GM21786 (cell line): ENCODE data around the gene MAGEB5.
"Not testable (repeated sequence)": the region's sequence is repeated elsewhere in the genome, so short reads cannot be mapped to it uniquely, and the experiment has no call there.

ENCODE experiments used
- ATAC-seq: cut with Tn5 transposase; IDR thresholded peaks from one replicate; pipeline ENCODE4 v1.9.1; 2021; ENCODE audit not compliant: unreplicated experiment

MAGEB5 gene, protein sequence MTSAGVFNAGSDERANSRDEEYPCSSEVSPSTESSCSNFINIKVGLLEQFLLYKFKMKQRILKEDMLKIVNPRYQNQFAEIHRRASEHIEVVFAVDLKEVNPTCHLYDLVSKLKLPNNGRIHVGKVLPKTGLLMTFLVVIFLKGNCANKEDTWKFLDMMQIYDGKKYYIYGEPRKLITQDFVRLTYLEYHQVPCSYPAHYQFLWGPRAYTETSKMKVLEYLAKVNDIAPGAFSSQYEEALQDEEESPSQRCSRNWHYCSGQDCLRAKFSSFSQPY

DNA sequence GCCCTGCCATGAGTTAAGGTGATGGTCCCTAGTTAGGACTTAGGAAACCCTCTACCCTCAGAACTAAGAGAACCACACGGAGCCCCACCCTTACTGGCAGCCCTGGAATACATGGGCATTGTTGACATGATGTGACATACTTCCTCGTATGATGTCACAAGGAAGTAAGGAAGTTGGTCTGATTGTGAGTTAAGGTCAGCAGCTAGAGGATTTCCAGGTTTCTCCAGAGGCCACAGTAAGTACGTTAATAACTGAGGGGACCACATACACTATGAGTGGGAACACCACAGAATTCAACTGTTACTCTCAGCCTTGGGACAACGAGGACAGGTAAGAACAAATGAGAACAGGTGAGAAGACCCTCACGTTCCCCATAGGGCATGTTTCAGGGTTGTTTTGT lies at the start of gene MAGEB5:
MAGEB5 (plus strand) TSS at position 301 of the 400 bp plus-strand sequence. CDS start 1,133 bp downstream, outside the sequence.
- ATAC-seq = no peak

DNA sequence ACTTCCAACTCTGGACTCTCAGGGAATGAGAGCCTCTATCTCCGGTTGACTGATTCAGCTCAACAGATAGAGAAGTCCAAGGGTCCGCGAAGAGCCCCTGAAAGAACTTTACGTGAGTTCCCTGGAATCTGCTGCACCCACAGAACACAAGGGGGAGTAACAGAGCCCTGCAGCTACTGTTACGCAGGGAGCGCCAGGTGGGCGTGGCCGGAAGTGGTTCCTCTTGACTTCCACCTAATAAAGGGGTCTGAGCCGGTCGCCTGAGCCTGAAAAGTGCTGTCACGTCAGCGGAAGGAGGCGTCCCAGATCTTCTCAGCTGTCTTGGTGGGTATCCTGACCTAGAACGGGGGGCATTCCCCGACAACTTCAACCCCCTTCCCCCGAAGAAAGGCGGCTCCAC lies 23.8 kb upstream of the MAGEB5 start, which contains the start of gene MAGEB6:
MAGEB6 (plus strand) TSS at position 237 of the 400 bp plus-strand sequence. CDS start 1,407 bp downstream, outside the sequence.
- ATAC-seq = no peak

DNA sequence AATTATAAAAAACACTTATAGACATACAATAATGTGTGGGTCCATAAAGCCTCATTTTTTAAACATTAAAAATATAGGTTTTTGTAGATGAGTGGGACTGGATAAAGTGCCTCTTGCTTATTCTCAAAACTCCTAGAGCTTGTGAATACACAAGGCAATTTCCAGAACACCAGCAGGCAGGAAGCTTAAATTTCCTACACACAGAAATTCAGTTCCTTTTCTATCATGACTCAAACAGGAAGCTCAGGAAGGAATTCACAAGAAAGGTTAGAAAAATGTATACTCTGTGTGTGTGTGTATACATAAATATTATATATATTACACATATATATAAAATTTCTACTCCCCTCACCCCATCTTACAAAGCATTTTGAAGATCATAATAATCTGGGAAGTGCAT lies 12.4 kb upstream of the MAGEB5 start:
- ATAC-seq = no peak

DNA sequence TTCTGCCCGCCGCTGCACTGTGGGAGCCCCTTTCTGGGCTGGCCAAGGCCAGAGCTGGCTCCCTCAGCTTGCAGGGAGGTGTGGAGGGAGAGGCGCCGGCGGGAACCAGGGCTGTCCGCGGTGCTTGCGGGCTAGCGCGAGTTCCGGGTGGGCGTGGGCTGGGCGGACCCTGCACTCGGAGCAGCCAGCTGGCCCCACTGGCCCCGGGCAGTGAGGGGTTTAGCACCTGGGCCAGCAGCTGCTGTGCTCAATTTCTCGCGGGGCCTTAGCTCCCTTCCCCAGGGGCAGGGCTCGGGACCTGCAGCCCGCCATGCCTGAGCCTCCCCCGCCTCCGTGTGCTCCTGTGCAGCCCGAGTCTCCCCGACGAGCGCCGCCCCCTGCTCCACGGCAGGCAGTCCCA lies 11.3 kb upstream of the MAGEB5 start:
- not testable (repeated sequence) for ATAC-seq

DNA sequence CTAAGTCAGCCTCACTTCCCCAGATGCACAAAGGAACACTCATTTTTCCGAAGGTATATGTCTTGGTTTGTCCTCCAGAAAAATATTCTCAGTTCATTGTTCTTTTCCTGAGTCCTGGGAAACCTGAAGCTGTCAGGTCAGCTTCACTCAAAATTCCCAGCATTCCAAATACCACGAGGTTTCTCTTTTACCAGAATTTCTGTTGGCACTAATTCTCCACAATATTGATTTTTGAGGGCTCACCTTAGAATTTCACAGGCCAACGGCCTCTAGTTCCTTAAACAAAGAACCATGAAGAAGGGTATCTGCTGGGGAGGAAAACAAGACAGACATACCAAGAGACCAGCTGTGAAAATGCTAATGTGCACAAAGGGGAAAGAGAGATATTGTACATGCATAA lies 8.0 kb upstream of the MAGEB5 start:
- ATAC-seq = no peak

DNA sequence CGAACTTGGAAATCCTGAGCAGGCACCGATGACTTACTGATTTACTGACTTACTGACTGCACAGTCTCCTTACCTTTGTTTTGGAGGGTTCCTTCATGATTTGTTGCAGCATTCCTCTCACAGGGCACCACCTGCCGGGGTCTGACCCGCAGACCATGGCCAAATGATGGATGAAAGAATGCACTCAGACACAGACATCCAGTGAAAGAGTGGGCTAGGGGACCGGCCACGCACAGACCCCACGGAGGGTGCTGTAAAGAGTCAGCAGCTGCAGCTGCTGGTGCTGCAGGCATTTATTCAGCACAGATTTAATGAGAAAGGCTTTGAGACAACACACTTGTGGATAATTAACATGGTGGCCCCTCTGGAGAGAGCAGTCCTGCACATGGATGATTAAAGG lies 3.4 kb downstream of the MAGEB5 start:
- ATAC-seq = no peak

DNA sequence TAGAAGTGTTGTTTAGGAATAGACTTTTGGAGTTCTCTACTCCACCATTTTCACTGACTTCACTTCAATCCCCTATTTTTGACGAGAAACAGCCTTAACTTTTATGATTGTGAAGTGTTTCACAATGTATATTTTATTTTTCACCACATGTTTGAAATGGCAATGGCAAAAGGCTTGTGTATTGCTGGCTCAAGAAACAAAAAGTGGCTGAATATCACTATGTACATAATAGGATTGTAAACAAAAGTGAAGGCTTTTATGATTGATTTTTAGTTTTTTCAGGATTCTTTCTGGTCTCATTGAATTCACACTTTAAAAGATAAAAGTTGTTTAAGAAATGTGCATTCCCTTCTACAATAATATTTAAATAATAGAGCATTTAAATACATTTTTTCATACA lies 18.2 kb downstream of the MAGEB5 start:
- ATAC-seq = no peak

DNA sequence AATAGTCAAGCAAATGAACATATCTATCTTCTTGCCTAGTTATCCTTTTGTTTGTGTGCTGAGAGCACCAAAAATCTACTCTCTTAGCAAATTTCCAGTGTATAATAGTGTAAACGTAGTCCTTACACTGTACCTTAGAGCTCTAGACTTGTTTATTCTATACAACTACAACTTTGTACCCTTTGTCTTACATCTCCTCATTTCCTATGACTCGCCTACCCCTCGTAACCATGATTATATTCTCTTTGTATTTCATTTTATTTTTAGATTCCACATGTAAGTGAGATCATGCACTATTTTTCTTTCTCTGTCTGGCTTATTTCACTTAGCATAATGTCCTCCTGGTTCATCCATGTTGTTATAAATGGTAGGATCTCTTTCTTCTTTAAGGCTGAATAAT lies 37.6 kb downstream of the MAGEB5 start:
- no peak for ATAC-seq

DNA sequence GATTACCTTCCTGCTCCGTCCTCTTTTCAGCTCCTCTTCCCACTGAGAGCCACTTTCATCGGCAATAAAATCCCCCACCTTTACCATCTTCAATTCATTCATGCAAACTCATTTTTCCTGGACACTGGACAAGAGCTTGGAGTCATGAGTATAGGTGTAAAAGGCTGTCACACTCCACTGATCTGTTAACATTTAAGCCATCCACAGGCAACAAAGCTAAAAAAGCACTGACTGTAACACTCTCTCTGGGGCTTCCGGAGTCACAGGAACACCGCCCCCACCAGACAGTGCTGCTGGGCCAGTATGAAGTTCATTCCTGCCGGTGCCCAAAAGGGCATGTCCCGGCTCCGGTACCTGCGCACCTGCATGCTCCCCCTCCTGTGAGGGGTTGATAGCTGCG lies 38.5 kb downstream of the MAGEB5 start:
- ATAC-seq = no peak

DNA sequence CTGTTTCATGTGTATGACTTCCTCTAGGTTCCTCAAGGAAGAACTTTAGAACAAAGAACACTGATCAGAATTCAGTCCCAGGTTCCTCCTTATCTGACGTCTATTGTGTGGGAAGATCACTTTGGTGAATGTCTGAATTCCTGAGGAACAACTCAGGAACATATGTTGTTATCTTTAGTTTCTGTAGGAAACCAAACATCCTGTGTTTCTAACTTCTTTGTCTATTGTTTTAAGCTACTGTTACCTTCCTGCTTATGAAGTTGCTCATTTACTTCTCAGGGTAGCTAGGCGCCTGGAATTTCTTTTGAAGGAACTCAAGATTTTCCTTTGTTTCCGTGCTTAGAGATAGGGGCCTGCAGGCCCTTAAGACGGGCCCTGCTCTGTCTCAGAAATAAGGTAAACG lies 46.2 kb downstream of the MAGEB5 start:
- no peak for ATAC-seq
